Mesenchymal stem cell (in vitro differentiated cells and primary cell): ENCODE results near the gene PHF1.

Experiments used
- DNase-seq: peaks from one replicate; pipeline ENCODE4 v3.0.0-alpha.2; 2013
- H2AFZ ChIP-seq: one replicate; pipeline ENCODE4 v1.6.1; 2013; ENCODE audit warnings: low read depth, mild to moderate bottlenecking, control low read depth, inconsistent platforms, low read length, moderate library complexity
- H2AK5ac ChIP-seq: 2 replicates; pipeline ENCODE4 v1.6.1; 2013; ENCODE audit warnings: low read length, moderate library complexity, mild to moderate bottlenecking, inconsistent platforms; ENCODE audit not compliant: severe bottlenecking
- H2BK120ac ChIP-seq: one replicate; pipeline ENCODE4 v1.6.1; 2013; ENCODE audit warnings: low read depth, mild to moderate bottlenecking, inconsistent platforms, low read length, moderate library complexity
- H2BK12ac ChIP-seq, 2 experiments: one replicate each; pipeline ENCODE4 v1.6.1; 2013; ENCODE audit warnings: inconsistent platforms in 2 of 2, low read length in 2 of 2, mild to moderate bottlenecking in 2 of 2, moderate library complexity in 2 of 2, control low read depth in 1 of 2
- H2BK15ac ChIP-seq: one replicate; pipeline ENCODE4 v1.6.1; 2013; ENCODE audit warnings: mild to moderate bottlenecking, low read depth, inconsistent platforms; ENCODE audit not compliant: poor library complexity, severe bottlenecking
- H2BK5ac ChIP-seq: 2 replicates; pipeline ENCODE4 v1.6.1; 2013; ENCODE audit warnings: low read depth, mild to moderate bottlenecking, low read length, control low read depth, inconsistent platforms; ENCODE audit not compliant: poor library complexity, severe bottlenecking
- H3K14ac ChIP-seq, 2 experiments: one replicate each; pipeline ENCODE4 v1.6.1; 2013; ENCODE audit warnings: inconsistent platforms in 2 of 2, low read length in 2 of 2, control low read depth in 1 of 2, mild to moderate bottlenecking in 1 of 2, moderate library complexity in 1 of 2
- H3K18ac ChIP-seq, 2 experiments: one replicate each; pipeline ENCODE4 v1.6.1; 2013; ENCODE audit warnings: inconsistent platforms in 2 of 2, low read length in 2 of 2, control low read depth in 1 of 2, low read depth in 1 of 2, mild to moderate bottlenecking in 1 of 2
- H3K23ac ChIP-seq, 2 experiments: one replicate each; pipeline ENCODE4 v1.6.1; 2013; ENCODE audit warnings: inconsistent platforms in 2 of 2, low read length in 2 of 2, mild to moderate bottlenecking in 2 of 2, moderate library complexity in 2 of 2, control low read depth in 1 of 2
- H3K27ac ChIP-seq: 2 replicates; pipeline ENCODE4 v1.5.1; 2013; ENCODE audit warnings: mild to moderate bottlenecking, moderate library complexity, low read length, control low read depth, inconsistent platforms; ENCODE audit not compliant: poor library complexity, severe bottlenecking
- H3K27me3 ChIP-seq, 2 experiments: 2 replicates each; pipeline versions ENCODE4 v1.6.1 to v1.7.0; 2013; ENCODE audit warnings: low read length in 2 of 2, mild to moderate bottlenecking in 2 of 2, moderate library complexity in 2 of 2, control low read depth in 1 of 2, inconsistent platforms in 1 of 2; ENCODE audit not compliant: control insufficient read depth in 1 of 2, insufficient read depth in 1 of 2
- H3K36me3 ChIP-seq, 2 experiments: 2 replicates each; pipeline versions ENCODE4 v1.6.1 to v1.7.0; 2013; ENCODE audit warnings: low read length in 2 of 2, control low read depth in 1 of 2, inconsistent platforms in 1 of 2, low read depth in 1 of 2, mild to moderate bottlenecking in 1 of 2; ENCODE audit not compliant: insufficient read depth in 2 of 2, control insufficient read depth in 1 of 2
- H3K4ac ChIP-seq, 2 experiments: one replicate each; pipeline ENCODE4 v1.6.1; 2013; ENCODE audit warnings: inconsistent platforms in 2 of 2, low read length in 2 of 2, mild to moderate bottlenecking in 2 of 2, moderate library complexity in 2 of 2, control low read depth in 1 of 2, low read depth in 1 of 2
- H3K4me1 ChIP-seq: 2 replicates; pipeline ENCODE4 v1.6.1; 2013; ENCODE audit warnings: low read depth, low read length, control low read depth; ENCODE audit not compliant: control insufficient read depth, insufficient read depth
- H3K4me2 ChIP-seq: 2 replicates; pipeline ENCODE4 v1.6.1; 2013; ENCODE audit warnings: low read length, mild to moderate bottlenecking, inconsistent platforms; ENCODE audit not compliant: poor library complexity, severe bottlenecking
- H3K4me3 ChIP-seq, 2 experiments: 2 replicates each; pipeline versions ENCODE4 v1.5.1 to v1.7.0; 2013; ENCODE audit warnings: low read length in 2 of 2, mild to moderate bottlenecking in 2 of 2, control low read depth in 1 of 2, low read depth in 1 of 2; ENCODE audit not compliant: insufficient read depth in 1 of 2
- H3K79me1 ChIP-seq: replicated peaks from 2 replicates; pipeline ENCODE4 v1.6.1; 2013; ENCODE audit warnings: mild to moderate bottlenecking, control low read depth, low read length, inconsistent platforms; ENCODE audit not compliant: poor library complexity, severe bottlenecking
- H3K9ac ChIP-seq: 2 replicates; pipeline ENCODE4 v1.7.0; 2013; ENCODE audit warnings: mild to moderate bottlenecking, low read length, moderate library complexity
- H3K9me3 ChIP-seq: 2 replicates; pipeline ENCODE4 v1.7.0; 2013; ENCODE audit warnings: mild to moderate bottlenecking, low read length; ENCODE audit not compliant: control insufficient read depth
- H4K8ac ChIP-seq: one replicate; pipeline ENCODE4 v1.6.1; 2013; ENCODE audit warnings: inconsistent platforms, mild to moderate bottlenecking, low read length, moderate library complexity
- H4K91ac ChIP-seq: one replicate; pipeline ENCODE4 v1.6.1; 2013; ENCODE audit warnings: mild to moderate bottlenecking, low read length, inconsistent platforms
- WGBS: methylation state at CpG from one replicate; pipeline ENCODE4 v1.1.7; 2013; ENCODE audit warnings: mixed read lengths; 5-methylcytosine and 5-hydroxymethylcytosine counted together

PHF1 gene

DNA sequence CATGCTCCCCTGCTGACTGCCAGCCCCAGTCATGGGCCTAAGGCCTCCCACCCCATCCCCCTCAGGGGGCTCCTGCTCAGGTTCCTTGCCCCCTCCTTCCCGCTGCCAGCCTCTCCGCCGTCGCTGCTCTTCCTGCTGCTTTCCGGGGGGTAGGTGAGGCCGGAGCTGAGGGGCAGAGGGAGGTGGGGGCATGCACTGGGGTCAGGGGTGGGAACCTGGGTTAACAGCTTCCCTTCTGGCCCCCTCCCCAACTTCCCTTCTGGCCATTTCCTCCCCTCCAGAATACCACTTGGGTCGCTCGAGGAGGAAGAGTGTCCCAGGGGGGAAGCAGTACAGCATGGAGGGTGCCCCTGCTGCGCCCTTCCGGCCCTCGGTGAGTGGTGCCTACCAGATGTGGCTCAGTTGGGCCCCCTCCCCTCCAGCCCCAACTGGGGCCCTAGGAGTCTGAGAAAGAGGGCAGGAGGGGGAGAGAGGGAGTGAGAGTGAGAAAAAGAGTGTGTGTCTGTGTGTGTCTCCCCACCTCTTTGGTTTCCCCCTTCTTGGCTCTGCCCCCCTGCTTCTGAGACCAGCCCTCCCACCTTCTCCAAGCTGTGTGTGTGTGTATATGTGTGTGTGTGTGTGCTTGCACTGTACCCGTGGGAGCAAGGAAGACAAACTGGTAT lies 21.2 kb downstream of the PHF1 start:
- H3K79me1 ChIP-seq = peaks cover 35% of the 10 kb centered on the region
- H3K4ac ChIP-seq = no peak overlapping the region
- no peak overlapping the region for H2BK12ac ChIP-seq
- no peak overlapping the region for H2AFZ ChIP-seq
- H3K27me3 ChIP-seq = no peaks in the 10 kb centered on the region
- peak overlapping the region; percentile 34 for H2AK5ac ChIP-seq
- H4K91ac ChIP-seq = no peak overlapping the region
- H3K14ac ChIP-seq = no peak overlapping the region
- WGBS = 31% methylated on average over 5 of the region's 12 CpGs
- H3K9me3 ChIP-seq = no peaks in the 10 kb centered on the region
- peak overlapping the region; percentile 8 for H2BK120ac ChIP-seq
- peak overlapping the region; percentile 52 for H2BK15ac ChIP-seq
- H3K9ac ChIP-seq = no peak overlapping the region
- peaks cover 53% of the 10 kb centered on the region for H3K4me1 ChIP-seq
- no peak overlapping the region for H3K4me3 ChIP-seq
- H3K23ac ChIP-seq = peak overlapping the region in 1 of 2 experiments; percentile 81
- H3K27ac ChIP-seq = no peak overlapping the region
- no peak for DNase-seq
- no peak overlapping the region for H2BK5ac ChIP-seq
- H3K36me3 ChIP-seq = peaks cover 30 to 42% of the 10 kb centered on the region in 2 experiments
- peak overlapping the region; percentile 19 for H3K4me2 ChIP-seq
- H4K8ac ChIP-seq = no peak overlapping the region
- H3K18ac ChIP-seq = no peak overlapping the region

GRCh38 chr6:33432546-33432945 lies 21.7 kb downstream of the PHF1 start:
- Histone ChIP-seq H3K4ac (no peak overlapping the region), H3K79me1 (peaks cover 32% of the 10 kb centered on the region), H4K8ac (no peak overlapping the region), H2BK5ac (no peak overlapping the region), H3K4me3 (no peak overlapping the region), H2AK5ac (no peak overlapping the region), H3K9ac (no peak overlapping the region), H3K4me1 (peaks cover 47% of the 10 kb centered on the region), H2AFZ (no peak overlapping the region), H3K4me2 (no peak overlapping the region), H4K91ac (no peak overlapping the region), H3K14ac (no peak overlapping the region), H2BK12ac (no peak overlapping the region), H2BK120ac (no peak overlapping the region), H3K18ac (no peak overlapping the region), H3K23ac (no peak overlapping the region), H2BK15ac (peak overlapping the region; percentile 52), H3K27ac (no peak overlapping the region), H3K27me3 (no peaks in the 10 kb centered on the region), H3K9me3 (no peaks in the 10 kb centered on the region), H3K36me3 (peaks cover 35 to 47% of the 10 kb centered on the region in 2 experiments)
- no peak for DNase-seq
- 72% methylated on average over 10 of the region's 10 CpGs for WGBS

DNA sequence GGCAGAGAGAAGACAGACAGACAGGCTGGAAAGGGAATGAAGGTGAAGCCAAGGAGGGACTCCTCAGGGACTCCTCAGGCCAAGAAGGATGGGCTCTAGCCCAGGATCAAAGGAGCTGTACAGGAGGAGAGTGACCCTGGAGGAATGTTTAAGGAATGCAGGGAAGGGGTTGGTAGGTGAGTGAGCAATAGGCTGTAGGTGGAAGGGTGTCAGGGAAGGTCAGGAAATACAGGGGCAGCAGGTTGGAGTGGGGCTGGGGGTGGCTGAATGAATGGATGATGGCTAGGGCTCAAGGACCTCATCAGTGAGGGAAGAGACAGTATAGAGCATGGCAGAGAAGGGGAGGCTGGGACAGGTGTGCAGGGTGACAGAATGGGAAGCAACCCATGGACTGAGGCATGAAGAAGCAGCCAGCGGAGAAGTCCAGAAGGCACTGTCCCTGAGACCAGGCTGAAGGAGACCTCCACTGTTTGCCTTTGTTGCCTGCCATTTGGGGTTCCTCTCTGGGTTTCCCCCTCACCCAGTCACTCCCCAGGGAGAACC lies 22.3 kb downstream of the PHF1 start:
- Histone ChIP-seq H4K91ac (no peak overlapping the region), H3K14ac (no peak overlapping the region), H3K9ac (no peak overlapping the region), H2AFZ (no peak overlapping the region), H3K9me3 (no peaks in the 10 kb centered on the region), H2BK5ac (no peak overlapping the region), H3K4ac (no peak overlapping the region), H3K23ac (peak overlapping the region in 1 of 2 experiments; percentile 57), H3K18ac (no peak overlapping the region), H2BK120ac (no peak overlapping the region), H4K8ac (no peak overlapping the region), H2BK12ac (peak overlapping the region in 1 of 2 experiments; percentile 72), H3K4me1 (peaks cover 46% of the 10 kb centered on the region), H3K4me2 (no peak overlapping the region), H3K4me3 (no peak overlapping the region), H3K27ac (no peak overlapping the region), H2BK15ac (no peak overlapping the region), H3K27me3 (no peaks in the 10 kb centered on the region), H2AK5ac (no peak overlapping the region), H3K79me1 (peaks cover 33% of the 10 kb centered on the region), H3K36me3 (peaks cover 40 to 51% of the 10 kb centered on the region in 2 experiments)
- DNase-seq = no peak
- WGBS = 100% methylated on average over 1 of the region's 1 CpG

- no peak overlapping the region for H4K91ac ChIP-seq
- no peaks in the 10 kb centered on the region for H3K27me3 ChIP-seq
- H2BK5ac ChIP-seq = no peak overlapping the region
- peaks cover 40% of the 10 kb centered on the region for H3K4me1 ChIP-seq
- no peak overlapping the region for H2BK120ac ChIP-seq
- H3K4me3 ChIP-seq = no peak overlapping the region
- no peak overlapping the region for H4K8ac ChIP-seq
- H2BK12ac ChIP-seq = peak overlapping the region in 1 of 2 experiments; percentile 72
- no peak overlapping the region for H3K27ac ChIP-seq
- peak; percentile 80 for DNase-seq
- peak overlapping the region; percentile 15 for H3K9ac ChIP-seq
- no peak overlapping the region for H2AK5ac ChIP-seq
- H3K18ac ChIP-seq = no peak overlapping the region
- H3K4ac ChIP-seq = no peak overlapping the region
- no peak overlapping the region for H2AFZ ChIP-seq
- no peak overlapping the region for H3K4me2 ChIP-seq
- H3K9me3 ChIP-seq = no peaks in the 10 kb centered on the region
- peaks cover 37% of the 10 kb centered on the region for H3K79me1 ChIP-seq
- H3K14ac ChIP-seq = no peak overlapping the region
- peaks cover 46 to 57% of the 10 kb centered on the region in 2 experiments for H3K36me3 ChIP-seq
- H2BK15ac ChIP-seq = no peak overlapping the region
- WGBS = 5% methylated on average over 13 of the region's 17 CpGs
- H3K23ac ChIP-seq = peak overlapping the region in 1 of 2 experiments; percentile 57
Observed at GRCh38 chr6:33433544-33434191, 22.9 kb downstream of the PHF1 start.
